GM10248 (cell line): ENCODE measurements around the gene UGT2B15.
"Not testable (repeated sequence)": the region's sequence is repeated elsewhere in the genome, so short reads cannot be mapped to it uniquely, and the experiment has no call there.

Experiments
- CTCF ChIA-PET: fragments of 300-600 bp; sonication (Branson Sonifier 250); formaldehyde crosslinking; extraction: SDS; loops from one replicate; lab custom pipeline; 2021; ENCODE audit warnings: antibody characterized with exemption; lab: Yijun Ruan, JAX
- POLR2A ChIA-PET: fragments of 350-650 bp; sonication (Branson Sonifier 250); formaldehyde crosslinking; extraction: SDS; loops from one replicate; lab custom pipeline; 2020; ENCODE audit warnings: antibody characterized with exemption; lab: Yijun Ruan, JAX
- DNase-seq: peaks from one replicate; pipeline ENCODE4 v3.0.0; 2012; ENCODE audit errors: extremely low spot score
- CTCF ChIP-seq: IDR thresholded peaks from 2 replicates; pipeline ENCODE4 v1.5.1; 2012; ENCODE audit warnings: mild to moderate bottlenecking, low read depth; ENCODE audit errors: extremely low read depth, missing control alignments, control extremely low read depth

UGT2B15 gene

DNA sequence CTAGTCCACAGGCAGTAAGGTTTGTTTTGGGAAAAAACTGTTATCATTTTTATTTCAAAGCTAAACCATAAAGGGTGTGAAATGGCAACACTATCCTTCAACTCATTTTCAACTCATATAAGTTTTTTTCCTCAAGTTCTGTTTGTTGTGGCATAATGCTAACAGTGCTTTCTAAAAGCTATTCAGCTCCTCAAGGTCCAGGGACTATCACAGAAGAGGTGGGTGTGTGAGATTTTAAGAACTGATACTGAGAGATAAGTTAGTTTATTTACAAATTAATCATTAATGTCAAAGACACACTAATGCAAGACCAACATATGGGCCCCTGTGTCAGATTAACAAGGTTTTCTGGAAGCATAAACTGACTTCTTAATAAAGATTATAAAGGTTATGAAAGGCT is 11.8 kb downstream of the UGT2B15 start:
- CTCF ChIA-PET = interaction anchor here (2.8 kb wide), 1 partner anchor 161 kb away, joined by 16 read pairs; no protein-coding TSS in a partner anchor
- POLR2A ChIA-PET = no interaction called here
- no peak for DNase-seq
- no peak for TF ChIP-seq CTCF

DNA sequence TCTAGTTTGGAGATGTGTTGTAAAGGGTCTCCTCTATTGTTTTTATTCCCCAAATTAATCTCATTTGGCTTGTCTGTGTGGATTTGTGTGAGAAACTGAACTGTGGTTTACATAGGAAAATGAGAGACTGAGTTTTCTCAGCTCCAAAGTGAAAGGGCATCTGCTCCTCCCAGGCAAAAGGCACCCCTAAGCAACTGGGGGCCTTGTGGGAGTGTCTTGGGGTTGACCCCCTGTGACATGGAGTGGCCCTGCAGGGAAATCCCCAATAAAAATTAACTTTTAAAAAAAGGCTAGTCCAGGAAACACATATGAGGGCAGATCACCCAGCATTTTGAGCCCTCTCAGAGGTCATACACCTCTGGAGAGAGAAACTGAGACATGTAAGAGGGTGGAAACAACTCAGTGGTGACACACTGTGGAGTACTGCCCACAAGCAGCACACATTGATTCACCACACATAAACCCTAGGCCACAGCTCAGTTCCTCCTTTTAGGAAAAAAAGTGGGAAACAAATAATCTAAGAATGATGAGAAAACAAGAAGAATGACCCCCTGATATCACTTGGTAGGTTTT is 13.3 kb downstream of the UGT2B15 start:
- POLR2A ChIA-PET, DNase-seq: not testable (repeated sequence)
- CTCF ChIA-PET = interaction anchor here (2.8 kb wide), 1 partner anchor 159 kb away, joined by 16 read pairs; no protein-coding TSS in a partner anchor

GRCh38 chr4:68656445-68656973 is 13.9 kb downstream of the UGT2B15 start:
- POLR2A ChIA-PET, DNase-seq: not testable (repeated sequence)
- CTCF ChIA-PET = interaction anchor here (2.8 kb wide), 1 partner anchor 159 kb away, joined by 16 read pairs; no protein-coding TSS in a partner anchor

DNA sequence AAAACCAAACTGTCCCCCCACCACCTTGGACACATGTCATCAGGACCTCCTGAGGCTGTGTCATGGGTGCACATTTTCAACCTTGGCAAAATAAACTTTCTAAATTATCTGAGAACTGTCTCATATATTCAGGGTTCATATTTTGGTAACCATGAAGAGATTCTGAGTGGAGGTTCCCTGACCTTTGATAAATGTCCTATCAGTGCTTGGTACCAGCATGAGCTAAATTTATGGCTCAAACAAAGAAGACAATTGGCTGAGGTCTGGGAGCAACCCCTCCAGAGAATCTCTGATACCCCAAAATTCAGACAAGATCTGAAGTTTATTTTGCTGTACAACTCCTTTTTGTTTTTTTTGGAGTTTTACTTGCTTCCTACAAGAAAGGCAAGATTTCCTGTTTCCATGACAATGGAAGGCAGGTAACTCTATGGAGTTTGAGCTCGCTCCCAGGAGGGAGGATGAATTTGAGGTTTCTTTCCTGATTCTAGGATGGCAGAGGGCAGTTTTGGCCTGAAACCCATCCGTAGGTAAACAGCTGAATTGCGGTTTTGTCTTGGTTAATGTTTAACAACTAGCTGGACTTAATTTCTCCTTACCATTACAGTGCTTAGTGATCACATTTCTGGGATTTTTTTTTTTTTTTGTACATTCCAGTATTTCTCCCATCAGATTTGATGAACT is 14.5 kb downstream of the UGT2B15 start:
- TF ChIP-seq CTCF = no peak
- no peak for DNase-seq
- CTCF ChIA-PET = interaction anchor here (2.8 kb wide), 1 partner anchor 158 kb away, joined by 16 read pairs; no protein-coding TSS in a partner anchor
- POLR2A ChIA-PET = no interaction called here

- ChIA-PET CTCF (no interaction called here), POLR2A (no interaction called here)
- no peak for DNase-seq
- TF ChIP-seq CTCF = no peak
These were observed 15.3 kb downstream of the UGT2B15 start for GRCh38 chr4:68654946-68655721.

GRCh38 chr4:68651932-68652331 is 18.5 kb downstream of the UGT2B15 start:
- CTCF ChIA-PET = no interaction called here
- POLR2A ChIA-PET = no interaction called here
- DNase-seq = no peak
- no peak for TF ChIP-seq CTCF

DNA sequence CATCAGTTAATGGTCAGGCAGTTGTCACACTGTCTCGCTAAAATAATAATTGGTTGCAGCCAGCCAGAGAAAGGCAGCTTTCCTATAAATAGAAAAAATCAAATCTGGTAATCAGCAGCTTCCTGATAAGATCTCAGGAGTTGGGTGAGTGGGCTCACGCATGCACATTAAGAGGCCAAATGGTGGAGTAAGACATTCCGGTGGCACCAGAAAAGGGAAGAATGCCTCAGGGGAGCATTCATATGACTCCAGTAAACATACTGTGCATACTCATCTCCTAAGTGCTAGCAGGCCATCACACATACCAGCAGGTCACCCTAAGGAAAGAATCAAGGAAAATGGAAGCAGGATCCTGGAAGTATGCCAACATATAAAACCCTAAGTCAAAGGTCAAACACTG is 40.1 kb downstream of the UGT2B15 start:
- TF ChIP-seq CTCF = no peak
- no peak for DNase-seq
- POLR2A ChIA-PET = no interaction called here
- CTCF ChIA-PET = interaction anchor here (0.9 kb wide), 1 partner anchor 132 kb away, joined by 3 read pairs; no protein-coding TSS in a partner anchor

GRCh38 chr4:68622731-68623130 is 47.7 kb downstream of the UGT2B15 start:
- CTCF ChIA-PET, DNase-seq, POLR2A ChIA-PET: not testable (repeated sequence)
